ENCODE data around the gene PCDHGA1. TPM values are rescaled to one million over a fixed set of nuclear protein-coding genes. Genes with fewer than 3 reads are reported as not detected.
A peak's percentile ranks its signal among the peaks of the same experiment; 100 is the strongest.

Gene PCDHGA1
- total RNA-seq, 1 donor from 2014 or later, result 0.54 TPM

GRCh38 chr5:141504216-141504615, 173.9 kb downstream of the PCDHGA1 start:
- peaks cover 54% of the 10 kb centered on the region for H3K4me1 Mint-ChIP-seq
- H3K36me3 Mint-ChIP-seq (ENCODE audit: low read depth), result peaks cover 18% of the 10 kb centered on the region
- TF ChIP-seq, protein P1, sequence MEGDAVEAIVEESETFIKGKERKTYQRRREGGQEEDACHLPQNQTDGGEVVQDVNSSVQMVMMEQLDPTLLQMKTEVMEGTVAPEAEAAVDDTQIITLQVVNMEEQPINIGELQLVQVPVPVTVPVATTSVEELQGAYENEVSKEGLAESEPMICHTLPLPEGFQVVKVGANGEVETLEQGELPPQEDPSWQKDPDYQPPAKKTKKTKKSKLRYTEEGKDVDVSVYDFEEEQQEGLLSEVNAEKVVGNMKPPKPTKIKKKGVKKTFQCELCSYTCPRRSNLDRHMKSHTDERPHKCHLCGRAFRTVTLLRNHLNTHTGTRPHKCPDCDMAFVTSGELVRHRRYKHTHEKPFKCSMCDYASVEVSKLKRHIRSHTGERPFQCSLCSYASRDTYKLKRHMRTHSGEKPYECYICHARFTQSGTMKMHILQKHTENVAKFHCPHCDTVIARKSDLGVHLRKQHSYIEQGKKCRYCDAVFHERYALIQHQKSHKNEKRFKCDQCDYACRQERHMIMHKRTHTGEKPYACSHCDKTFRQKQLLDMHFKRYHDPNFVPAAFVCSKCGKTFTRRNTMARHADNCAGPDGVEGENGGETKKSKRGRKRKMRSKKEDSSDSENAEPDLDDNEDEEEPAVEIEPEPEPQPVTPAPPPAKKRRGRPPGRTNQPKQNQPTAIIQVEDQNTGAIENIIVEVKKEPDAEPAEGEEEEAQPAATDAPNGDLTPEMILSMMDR (conservative IDR thresholded peaks at IDR 0.05), result no peak
- no peak overlapping the region for H3K27ac Mint-ChIP-seq (ENCODE audit: unreplicated experiment)
- DNase-seq (ENCODE audit: low read depth, low spot score), result no peak
- no peaks in the 10 kb centered on the region for H3K9me3 Mint-ChIP-seq
- no peaks in the 10 kb centered on the region for H3K27me3 Mint-ChIP-seq (ENCODE audit: low read depth)
- no peak overlapping the region for H3K4me3 Mint-ChIP-seq

- H3K36me3 Mint-ChIP-seq (ENCODE audit: low read depth), result peaks cover 17% of the 10 kb centered on the region
- peak overlapping the region; percentile 69 for H3K4me3 Mint-ChIP-seq
- peak overlapping the region; percentile 99 for H3K27ac Mint-ChIP-seq (ENCODE audit: unreplicated experiment)
Measured at GRCh38 chr5:141506381-141507155, 176.3 kb downstream of the PCDHGA1 start.

DNA sequence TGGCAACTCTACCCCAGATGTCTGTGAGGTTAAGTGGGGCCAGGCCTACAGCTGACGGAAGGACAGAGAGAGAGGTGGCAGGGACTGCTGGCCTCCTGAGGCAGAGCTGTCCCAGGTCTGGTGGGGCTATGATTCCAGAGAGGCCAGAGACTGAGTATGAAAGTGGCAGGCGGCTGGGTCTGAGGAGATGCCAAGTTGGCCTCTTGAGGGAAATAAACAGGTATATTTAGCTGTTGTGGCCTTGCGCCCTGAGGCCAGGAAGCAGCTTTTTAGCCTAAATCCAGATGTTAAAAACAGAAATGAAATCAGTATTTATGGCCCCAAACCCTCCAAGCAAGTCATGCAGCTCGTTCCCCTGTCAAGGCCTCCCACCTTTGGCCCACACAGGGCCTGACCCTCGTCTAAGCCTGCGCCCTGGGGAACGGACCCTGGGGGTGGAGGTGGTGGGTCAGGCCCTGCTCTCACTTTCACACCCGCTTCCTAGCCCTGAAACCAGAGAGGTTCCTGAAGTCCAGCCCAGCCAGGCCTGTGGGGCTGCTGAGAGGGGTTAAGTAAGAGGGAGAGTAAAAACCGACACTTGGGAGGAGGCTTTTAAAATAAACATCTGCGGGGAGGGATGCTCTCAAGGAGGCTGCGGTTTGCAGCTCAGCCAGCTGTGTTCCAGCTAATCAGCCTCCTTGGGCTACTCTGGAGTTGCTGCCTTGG, 177.2 kb downstream of the PCDHGA1 start:
- H3K27ac Mint-ChIP-seq (ENCODE audit: unreplicated experiment), result peak overlapping the region; percentile 99
- no peaks in the 10 kb centered on the region for H3K27me3 Mint-ChIP-seq (ENCODE audit: low read depth)
- DNase-seq (ENCODE audit: low read depth, low spot score), result no peak
- peak overlapping the region; percentile 69 for H3K4me3 Mint-ChIP-seq
- TF ChIP-seq, protein P1 (conservative IDR thresholded peaks at IDR 0.05), result no peak
- peaks cover 16% of the 10 kb centered on the region for H3K36me3 Mint-ChIP-seq (ENCODE audit: low read depth)
- peaks cover 63% of the 10 kb centered on the region for H3K4me1 Mint-ChIP-seq
- no peaks in the 10 kb centered on the region for H3K9me3 Mint-ChIP-seq

More at GRCh38 chr5:141506381-141507155, 176.3 kb downstream of the PCDHGA1 start:
- peaks cover 66% of the 10 kb centered on the region for H3K4me1 Mint-ChIP-seq
- no peak for DNase-seq (ENCODE audit: low read depth, low spot score)
- TF ChIP-seq, protein P1 (conservative IDR thresholded peaks at IDR 0.05), result no peak
- no peaks in the 10 kb centered on the region for H3K27me3 Mint-ChIP-seq (ENCODE audit: low read depth)
- H3K9me3 Mint-ChIP-seq, result no peaks in the 10 kb centered on the region

DNA sequence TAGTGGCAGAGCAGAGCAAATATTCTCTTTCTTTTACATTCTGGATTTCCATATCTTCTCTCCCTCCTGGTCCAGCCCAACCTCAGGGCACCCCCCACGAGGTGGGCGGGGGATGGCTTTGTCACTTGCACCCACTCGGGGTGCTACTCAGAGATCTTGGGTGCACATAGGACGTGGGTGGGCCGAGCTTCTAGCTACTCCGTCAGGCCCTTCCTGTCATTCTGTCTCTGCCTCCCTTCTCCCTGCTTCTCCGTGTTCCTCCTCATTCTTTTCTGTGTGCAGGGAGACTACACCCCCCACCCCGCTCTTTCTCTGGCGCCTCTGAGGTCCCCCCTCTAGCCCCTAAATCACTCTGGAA, 178.1 kb downstream of the PCDHGA1 start:
- Mint-ChIP-seq H3K4me1 (peaks cover 69% of the 10 kb centered on the region), H3K9me3 (no peaks in the 10 kb centered on the region), H3K27me3 (ENCODE audit: low read depth) (no peaks in the 10 kb centered on the region), H3K36me3 (ENCODE audit: low read depth) (peaks cover 20% of the 10 kb centered on the region), H3K27ac (ENCODE audit: unreplicated experiment) (peak overlapping the region; percentile 99), H3K4me3 (peak overlapping the region; percentile 82)
- TF ChIP-seq, protein P1 (conservative IDR thresholded peaks at IDR 0.05), result no peak
- DNase-seq (ENCODE audit: low read depth, low spot score), result no peak

DNA sequence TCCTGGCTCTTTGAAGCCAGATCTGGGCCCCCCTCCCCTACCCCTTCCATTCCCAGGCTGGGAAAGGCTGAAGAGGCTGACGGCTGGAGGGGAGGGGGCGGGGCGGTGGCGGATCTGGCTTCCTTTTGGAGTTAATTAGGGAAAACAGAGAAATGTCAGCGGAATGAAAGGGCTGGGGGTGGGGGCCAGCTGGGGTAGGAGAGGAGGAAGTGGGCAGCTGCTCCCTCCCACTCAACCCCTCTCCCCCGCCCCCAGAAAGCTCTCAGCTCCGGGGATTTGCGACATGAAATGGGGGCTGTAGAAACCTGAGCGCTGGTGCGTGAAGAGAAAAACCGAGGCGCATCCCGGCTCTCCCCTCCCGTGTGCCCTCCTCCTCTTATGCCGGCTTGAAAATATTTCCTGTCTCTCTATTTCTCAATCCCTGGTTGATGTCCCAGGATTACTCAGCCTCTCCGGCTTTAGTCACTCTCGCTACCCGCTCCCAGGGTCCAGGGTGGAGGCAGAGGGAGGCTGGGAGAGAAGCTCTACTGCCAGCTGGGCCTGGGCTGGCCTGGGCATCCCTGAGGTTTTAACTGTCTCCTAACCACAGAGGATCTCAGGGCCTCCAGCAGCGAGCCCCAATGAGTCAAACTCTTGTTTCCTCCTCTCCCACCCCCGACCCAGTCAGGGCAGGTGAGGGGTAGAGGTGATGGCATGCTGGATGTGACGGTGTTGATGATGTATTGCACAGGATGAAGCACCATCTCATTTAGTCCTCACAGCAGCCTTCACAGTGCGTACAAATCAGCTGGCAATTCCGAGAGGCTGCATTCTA, 178.7 kb downstream of the PCDHGA1 start:
- TF ChIP-seq, protein P1 (conservative IDR thresholded peaks at IDR 0.05), result no peak
- Mint-ChIP-seq H3K4me1 (peaks cover 75% of the 10 kb centered on the region), H3K27me3 (ENCODE audit: low read depth) (no peaks in the 10 kb centered on the region), H3K9me3 (no peaks in the 10 kb centered on the region), H3K36me3 (ENCODE audit: low read depth) (peaks cover 22% of the 10 kb centered on the region), H3K4me3 (peak overlapping the region; percentile 82), H3K27ac (ENCODE audit: unreplicated experiment) (peak overlapping the region; percentile 99)
- peak; percentile 45 for DNase-seq (ENCODE audit: low read depth, low spot score)
